HepG2 (cell line): ENCODE results near the gene SPIN1. TPM values are rescaled to one million over a fixed set of nuclear protein-coding genes. Genes with fewer than 3 reads are reported as not detected.
A peak's percentile ranks its signal among the peaks of the same experiment; 100 is the strongest.

Source experiments
- AHR ChIP-seq: IDR thresholded peaks from 2 replicates; pipeline ENCODE4 v1.6.1; 2018; ENCODE audit warnings: missing genetic modification reagents, missing compliant biosample characterization
- ATF7-NPFF ChIP-seq: sonication (generic); formaldehyde crosslinking; IDR thresholded peaks from 2 replicates; pipeline ENCODE4 v1.8.1; 2023; ENCODE audit warnings: mild to moderate bottlenecking, low read depth, missing genetic modification reagents, moderate library complexity
- HIC2 ChIP-seq: sonication (generic); formaldehyde crosslinking; IDR thresholded peaks from 2 replicates; pipeline ENCODE4 v1.9.0; 2022; ENCODE audit warnings: low read depth, missing genetic modification reagents
- HNF1A ChIP-seq, 2 experiments: sonication (generic) in 1 of 2; formaldehyde crosslinking in 1 of 2; IDR thresholded peaks; 2 replicates each; pipeline versions ENCODE4 v1.4.0 to v1.6.1; 2016 to 2020; ENCODE audit warnings: borderline replicate concordance in 1 of 2, low read depth in 1 of 2, mild to moderate bottlenecking in 1 of 2, missing genetic modification reagents in 1 of 2
- LCORL ChIP-seq, 2 experiments: fragments of 450-650 bp in 1 of 2; sonication (generic) in 1 of 2; formaldehyde crosslinking in 1 of 2; IDR thresholded peaks; 2 replicates each; pipeline versions ENCODE4 v1.5.0 to v1.6.1; 2017 to 2020; ENCODE audit warnings: antibody characterized with exemption in 1 of 2, missing genetic modification reagents in 1 of 2
- NCOA2 ChIP-seq: sonication (generic); formaldehyde crosslinking; IDR thresholded peaks from 2 replicates; pipeline ENCODE4 v1.8.0; 2022; ENCODE audit warnings: inconsistent platforms
- POLR2G ChIP-seq: fragments of 200-400 bp; formaldehyde crosslinking; IDR thresholded peaks from 2 replicates; pipeline ENCODE4 v1.6.1; 2018; ENCODE audit warnings: mild to moderate bottlenecking, low read depth, low read length, moderate library complexity
- PRDM4 ChIP-seq: sonication (generic); formaldehyde crosslinking; IDR thresholded peaks from 2 replicates; pipeline ENCODE4 v1.9.0; 2021; ENCODE audit warnings: missing genetic modification reagents, borderline replicate concordance
- RAD51 ChIP-seq: fragments of 450-650 bp; IDR thresholded peaks from 2 replicates; pipeline ENCODE4 v1.6.1; 2016; ENCODE audit warnings: borderline replicate concordance
- RARA ChIP-seq: IDR thresholded peaks from 2 replicates; pipeline ENCODE4 v1.6.1; 2016; ENCODE audit warnings: missing genetic modification reagents, missing compliant biosample characterization
- REL ChIP-seq: sonication (generic); formaldehyde crosslinking; conservative IDR thresholded peaks from 2 replicates; pipeline ENCODE4 v1.8.0; 2022; ENCODE audit warnings: mild to moderate bottlenecking, missing genetic modification reagents, moderate library complexity
- ZFP62 ChIP-seq: sonication (generic); formaldehyde crosslinking; IDR thresholded peaks from 2 replicates; pipeline ENCODE4 v1.4.0; 2020; ENCODE audit warnings: missing genetic modification reagents
- ZNF234 ChIP-seq: sonication (generic); formaldehyde crosslinking; conservative IDR thresholded peaks from 2 replicates; pipeline ENCODE4 v1.5.1; 2020; ENCODE audit warnings: mild to moderate bottlenecking, missing genetic modification reagents
- ZNF549 ChIP-seq: sonication (generic); formaldehyde crosslinking; IDR thresholded peaks from 2 replicates; pipeline ENCODE4 v1.5.0; 2020; ENCODE audit warnings: missing genetic modification reagents
- ZNF597 ChIP-seq: sonication (generic); formaldehyde crosslinking; IDR thresholded peaks from 2 replicates; pipeline ENCODE4 v1.5.0; 2020; ENCODE audit warnings: missing genetic modification reagents
- ZNF639 ChIP-seq: conservative IDR thresholded peaks from 2 replicates; pipeline ENCODE4 v1.6.1; 2018; ENCODE audit warnings: missing genetic modification reagents
- polyA plus RNA-seq, 8 experiments: library from polyadenylated mRNA; depleted of rRNA in 3 of 8; stranded (reverse) in 7 of 8; unstranded in 1 of 8; fragments of >200 nt; fragmentation: Illumina TruSeq in 4 of 8; extraction: Trizol in 4 of 8; gene quantifications; 2 replicates each; pipeline versions ENCODE4 v1.2.1 to v1.2.3, GENCODE V29; 2011 to 2016; ENCODE audit warnings: low read depth in 4 of 8, missing spikeins in 1 of 8, mixed read lengths in 1 of 8; ENCODE audit not compliant: insufficient read depth in 1 of 8
- total RNA-seq, 5 experiments: library from RNA; depleted of rRNA; stranded (reverse); fragments of >200 nt; fragmentation: Illumina TruSeq; extraction: Trizol; gene quantifications; 2 replicates each; pipeline ENCODE4 v1.2.3, GENCODE V29; 2016; ENCODE audit warnings: low read depth in 1 of 5

The SPIN1 gene
- total and polyA plus RNA-seq, 2 of the 13 experiments (the other 11 are each of a cell fraction or from before 2014, with no cell fraction given), result 20.0 to 24.3 TPM

- no peak for TF ChIP-seq ZNF234 (CRISPR knock-in tag)
- no peak for TF ChIP-seq ATF7-NPFF (CRISPR knock-in tag)
- no peak for TF ChIP-seq ZNF597 (CRISPR knock-in tag)
- TF ChIP-seq HNF1A (IDR thresholded peaks at IDR 0.05; ENCODE audit: low read depth), result no peak
- TF ChIP-seq HNF1A (CRISPR knock-in tag; IDR thresholded peaks at IDR 0.05; ENCODE audit: borderline replicate concordance), result 0 out of 2 replicates have a peak, but pooled peaks have one; percentile 21
- TF ChIP-seq HIC2 (CRISPR knock-in tag), result no peak
- no peak for TF ChIP-seq RARA (CRISPR knock-in tag)
- no peak for TF ChIP-seq PRDM4 (CRISPR knock-in tag)
- TF ChIP-seq ZNF639 (CRISPR knock-in tag), result no peak
- TF ChIP-seq NCOA2 (CRISPR knock-in tag), result no peak
- no peak for TF ChIP-seq ZNF549 (CRISPR knock-in tag)
- TF ChIP-seq POLR2G, result no peak; the same call in 1 of the 2 replicates
- TF ChIP-seq AHR (CRISPR knock-in tag), result no peak
- no peak for TF ChIP-seq ZFP62 (CRISPR knock-in tag)
- no peak for TF ChIP-seq REL (CRISPR knock-in tag)
- no peak for TF ChIP-seq RAD51
- TF ChIP-seq LCORL (IDR thresholded peaks at IDR 0.05), result no peak
- 0 out of 2 replicates have a peak, but pooled peaks have one; percentile 44 for TF ChIP-seq LCORL (CRISPR knock-in tag; IDR thresholded peaks at IDR 0.05)
Measured at GRCh38 chr9:88387552-88388202, 567 bp upstream of the SPIN1 start (continued).
